Erythroblast (primary cell): ENCODE measurements around the gene BLTP3A.
"Not testable (repeated sequence)": the region's sequence is repeated elsewhere in the genome, so short reads cannot be mapped to it uniquely, and the experiment has no call there.

Experiments
- DNase-seq, 2 experiments: peaks; one replicate each; lab custom pipeline; 2025; lab: John Stamatoyannopoulos, UW
- GATA1 ChIP-seq: IDR thresholded peaks from 2 replicates; pipeline ENCODE4 v1.6.1; 2011; ENCODE audit warnings: low read depth, mild to moderate bottlenecking, control low read depth, low read length, moderate library complexity
- POLR2A ChIP-seq: IDR thresholded peaks from 2 replicates; pipeline ENCODE4 v1.6.1; 2011; ENCODE audit warnings: mild to moderate bottlenecking, low read length

Gene BLTP3A

DNA sequence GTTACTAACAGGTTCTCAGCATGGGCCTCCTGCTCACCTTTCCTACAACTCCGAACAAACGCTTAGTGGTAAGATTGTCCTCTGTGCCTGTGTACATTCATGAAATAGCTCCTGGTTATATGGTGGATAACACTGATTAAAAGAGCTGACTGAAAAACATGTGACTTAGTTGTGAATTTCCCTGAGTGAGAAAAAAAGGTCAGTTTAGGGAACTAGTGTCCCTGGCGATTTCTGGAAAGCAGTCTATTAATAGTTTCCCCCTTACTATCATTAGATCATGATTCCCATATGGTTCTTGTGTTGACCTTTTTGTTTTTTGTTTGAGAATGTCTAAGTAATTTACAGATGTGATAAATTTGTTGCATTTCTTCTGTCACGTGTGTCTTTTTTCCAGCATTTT, 18.9 kb upstream of the BLTP3A start:
- DNase-seq = no peak
- TF ChIP-seq GATA1 = no peak
- no peak for TF ChIP-seq POLR2A

DNA sequence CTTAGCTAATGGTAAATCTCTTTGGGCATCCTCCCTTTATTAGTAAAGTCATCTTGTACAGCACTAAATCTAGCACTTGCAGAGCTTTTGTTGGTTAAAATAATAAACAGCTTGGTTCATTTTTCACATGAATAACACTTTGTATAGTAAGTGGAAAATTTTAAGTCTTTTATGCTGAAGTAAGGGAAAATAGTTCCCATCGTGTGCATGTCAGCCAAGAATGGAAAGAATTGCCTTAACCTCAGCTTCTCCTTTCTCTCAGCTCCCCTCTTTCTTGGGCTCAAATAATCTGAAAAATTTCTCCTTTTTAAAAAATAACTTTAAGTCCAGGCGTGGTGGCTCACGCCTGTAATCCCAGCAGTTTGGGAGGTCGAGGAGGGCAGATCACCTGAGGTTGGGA, 18.0 kb upstream of the BLTP3A start:
- DNase-seq = no peak

DNA sequence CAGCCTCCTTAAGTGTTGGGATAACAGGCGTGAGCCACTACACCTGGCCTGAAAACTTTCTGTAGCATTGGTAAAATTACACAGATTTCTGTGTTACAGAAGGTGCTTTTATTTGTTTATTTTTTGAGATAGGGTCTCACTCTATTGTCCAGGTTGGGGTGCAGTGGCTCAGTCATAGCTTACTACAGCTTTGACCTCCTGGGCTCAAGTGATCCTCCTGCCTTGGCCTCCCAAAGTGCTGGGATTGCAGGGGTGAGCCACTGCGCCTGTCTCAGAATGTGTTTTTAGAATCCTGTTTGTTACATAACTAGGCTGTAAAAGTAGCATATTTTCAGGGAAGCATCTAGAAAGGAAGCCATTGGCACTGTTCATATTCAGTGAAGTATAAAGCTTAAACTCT, 16.9 kb upstream of the BLTP3A start:
- DNase-seq = no peak
- TF ChIP-seq GATA1 = no peak
- TF ChIP-seq POLR2A = no peak

More for the DNA sequence above, 18.0 kb upstream of the BLTP3A start:
- TF ChIP-seq GATA1 = no peak
- TF ChIP-seq POLR2A = no peak

DNA sequence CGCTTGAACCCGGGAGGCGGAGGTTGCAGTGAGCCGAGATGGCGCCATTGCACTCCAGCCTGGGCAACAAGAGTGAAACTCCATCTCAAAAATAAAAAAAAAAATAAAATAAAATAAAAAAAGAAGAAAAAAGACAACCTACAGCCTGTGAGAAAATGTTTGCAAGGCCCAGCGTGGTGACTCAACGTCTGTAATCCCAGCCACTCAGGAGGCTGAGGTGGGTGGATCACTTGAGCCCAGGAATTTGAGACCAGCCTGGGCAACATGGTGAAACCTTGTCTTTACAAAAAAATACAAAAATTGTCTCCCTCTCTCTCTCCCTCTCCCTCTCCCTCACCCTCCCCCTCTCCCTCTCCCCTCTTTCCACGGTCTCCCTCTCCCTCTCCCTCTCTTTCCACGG, 6.5 kb upstream of the BLTP3A start:
- DNase-seq = not testable (repeated sequence)

DNA sequence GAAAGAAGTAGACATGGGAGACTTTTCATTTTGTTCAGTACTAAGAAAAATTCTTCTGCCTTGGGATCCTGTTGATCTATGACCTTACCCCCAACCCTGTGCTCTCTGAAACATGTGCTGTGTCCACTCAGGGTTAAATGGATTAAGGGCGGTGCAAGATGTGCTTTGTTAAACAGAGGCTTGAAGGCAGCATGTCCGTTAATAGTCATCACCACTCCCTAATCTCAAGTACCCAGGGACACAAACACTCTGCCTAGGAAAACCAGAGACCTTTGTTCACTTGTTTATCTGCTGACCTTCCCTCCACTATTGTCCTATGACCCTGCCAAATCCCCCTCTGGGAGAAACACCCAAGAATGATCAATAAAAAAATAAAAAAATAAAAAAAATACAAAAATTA, 4.7 kb upstream of the BLTP3A start:
- DNase-seq = not testable (repeated sequence)

DNA sequence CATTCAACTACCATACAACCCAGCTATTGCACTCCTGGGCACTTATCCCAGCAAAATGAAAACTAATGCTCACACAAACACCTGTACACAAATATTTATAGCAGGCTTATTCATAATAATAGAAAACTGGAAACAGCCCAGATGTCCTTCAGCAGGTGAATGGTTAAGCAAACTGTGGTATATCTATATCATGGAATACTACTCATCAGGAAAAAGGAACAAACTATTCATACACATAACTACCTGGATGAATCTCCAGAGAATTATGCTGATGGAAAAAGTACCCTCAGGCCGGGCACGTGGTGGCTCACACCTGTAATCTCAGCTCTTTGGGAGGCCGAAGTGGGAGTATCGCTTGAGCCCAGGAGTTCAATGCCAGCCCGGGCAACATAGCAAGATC, 3.8 kb upstream of the BLTP3A start:
- DNase-seq = no peak
- TF ChIP-seq POLR2A = no peak
- no peak for TF ChIP-seq GATA1

DNA sequence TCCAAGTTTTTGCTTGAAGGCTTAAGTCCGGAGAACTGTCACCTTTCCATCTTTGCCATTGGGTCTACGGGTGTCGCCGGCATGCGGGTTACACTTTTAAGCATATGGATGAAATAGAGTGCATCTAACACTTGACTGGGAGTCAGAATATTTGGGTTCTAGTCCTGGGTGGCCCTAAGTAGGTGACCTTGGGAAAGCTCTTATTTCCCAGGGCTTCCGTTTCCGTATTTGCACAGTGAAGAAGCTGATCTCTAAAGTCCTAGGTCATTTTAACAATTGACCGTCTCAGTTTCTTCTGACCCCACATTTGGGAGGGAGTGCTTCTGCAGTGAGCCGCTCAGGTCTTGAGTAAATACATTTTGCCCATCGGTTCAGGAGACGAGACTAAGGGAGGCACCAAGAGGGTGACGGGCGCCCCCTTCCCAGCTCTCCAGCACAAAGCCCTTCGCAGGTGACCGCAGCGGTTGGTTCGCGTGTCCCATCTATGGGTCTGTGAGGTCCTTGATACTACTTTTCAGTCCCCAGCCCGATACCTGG, 651 bp upstream of the BLTP3A start:
- DNase-seq = peak; percentile 79 to 80
- TF ChIP-seq POLR2A (no peak), GATA1 (no peak)

DNA sequence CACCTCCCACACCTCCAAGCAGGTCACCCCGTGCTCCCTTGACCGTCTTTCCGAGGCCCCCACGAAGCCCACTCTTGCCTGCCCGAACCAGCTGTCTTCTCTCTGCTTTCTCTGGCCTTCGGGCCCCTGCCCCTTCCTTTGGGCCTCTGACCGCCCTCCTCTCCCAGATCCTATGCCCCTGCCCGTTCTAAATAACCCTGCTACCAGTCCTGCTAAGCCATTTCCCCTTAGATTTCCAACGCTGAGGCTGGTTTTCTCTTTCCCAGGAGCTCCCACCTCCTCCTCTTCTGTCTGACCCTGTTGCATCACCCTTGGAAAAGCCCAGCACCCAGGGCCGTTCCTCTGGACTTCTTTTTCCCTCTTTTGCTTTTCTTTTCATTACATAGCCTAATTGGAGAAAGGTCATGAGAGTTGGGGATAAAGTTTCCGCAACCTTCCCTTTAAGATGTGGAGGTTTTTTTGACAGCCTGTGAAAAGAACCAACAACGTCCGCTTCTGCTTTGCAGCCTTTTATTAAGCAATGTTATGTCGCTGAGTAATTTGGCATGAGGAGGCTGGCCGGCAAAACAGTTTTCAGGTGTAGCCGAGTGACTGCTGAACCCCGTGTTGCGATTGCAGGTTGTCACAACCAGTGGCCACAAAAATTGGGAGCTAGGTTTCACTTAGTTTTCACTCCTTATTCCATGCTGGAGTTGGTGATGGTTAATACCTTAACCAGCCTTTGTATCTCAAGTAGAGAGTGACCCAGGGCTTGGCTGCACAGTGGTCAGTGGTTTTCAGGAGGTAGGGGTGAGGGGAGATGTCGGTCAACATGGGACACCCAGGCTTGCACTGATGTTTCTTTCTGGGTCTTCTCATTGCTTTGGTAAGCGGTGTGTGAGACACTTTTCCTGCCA, 970 bp downstream of the BLTP3A start:
- TF ChIP-seq POLR2A = no peak
- TF ChIP-seq GATA1 = no peak
- DNase-seq = peak; percentile 77 to 84

DNA sequence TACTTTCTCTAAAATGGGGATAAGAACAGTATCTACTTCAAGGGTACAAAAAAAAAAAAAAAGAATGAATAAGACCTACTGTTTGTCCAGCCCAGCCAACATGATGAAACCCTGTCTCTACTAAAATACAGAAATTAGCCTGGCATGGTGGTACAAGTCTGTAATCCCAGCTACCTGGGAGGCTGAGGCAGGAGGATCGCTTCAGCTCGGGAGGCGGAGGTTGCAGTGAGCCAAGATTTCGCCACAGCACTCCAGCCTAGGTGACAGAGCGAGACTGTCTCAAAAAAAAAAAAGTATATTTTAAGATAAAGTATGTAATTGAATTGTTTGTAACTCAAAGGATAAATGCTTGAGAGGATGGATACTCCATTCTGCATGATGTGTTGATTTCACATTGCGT, 2.0 kb downstream of the BLTP3A start:
- DNase-seq = no peak
- TF ChIP-seq POLR2A = no peak
- no peak for TF ChIP-seq GATA1

DNA sequence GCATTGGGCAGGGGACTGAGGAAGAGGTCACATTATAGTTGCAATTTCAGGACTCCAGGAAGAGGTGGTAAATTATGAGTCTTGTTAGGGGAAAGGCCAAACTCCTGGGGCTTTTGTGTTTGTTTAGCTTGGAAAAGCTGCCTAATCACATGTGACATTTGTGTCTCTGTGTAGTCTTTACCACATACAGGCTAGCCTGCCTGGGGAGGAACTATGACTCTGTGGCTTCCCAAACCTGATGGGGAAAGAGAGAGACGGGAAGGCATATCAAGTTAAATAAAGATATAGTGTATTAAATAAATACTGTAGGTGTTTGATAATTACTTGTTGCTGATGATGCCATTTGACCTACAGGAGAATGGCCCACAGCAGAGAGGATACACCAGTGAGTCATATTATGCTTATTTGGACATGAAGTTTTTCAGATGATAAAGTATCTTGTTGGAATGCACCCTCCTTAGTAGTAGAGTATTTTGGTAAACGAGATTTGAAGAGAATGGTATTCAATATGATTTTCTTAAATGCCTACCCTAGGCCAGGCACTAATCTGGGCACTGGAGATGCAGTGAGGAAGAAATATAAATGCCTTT, 4.0 kb downstream of the BLTP3A start:
- no peak for TF ChIP-seq GATA1
- TF ChIP-seq POLR2A = no peak
- DNase-seq = no peak

DNA sequence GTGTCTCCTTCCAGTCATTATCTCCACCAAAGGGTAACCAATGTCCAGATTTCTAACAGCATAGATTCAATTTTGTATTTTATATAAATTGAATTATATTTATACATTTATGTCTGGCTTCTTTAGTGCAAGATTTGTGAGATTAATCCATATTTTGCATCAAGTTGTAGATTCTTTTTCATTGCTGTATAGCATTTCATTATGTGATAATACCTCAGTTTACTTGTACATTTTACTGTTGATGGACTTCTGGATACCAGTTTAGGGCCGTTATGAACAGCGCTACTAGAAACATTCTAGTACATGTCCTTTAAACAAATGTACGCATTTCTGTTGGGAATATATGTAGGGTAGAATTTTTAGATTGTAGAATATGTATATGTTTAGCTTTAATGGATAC, 6.2 kb downstream of the BLTP3A start:
- no peak for DNase-seq
- TF ChIP-seq GATA1 = no peak
- no peak for TF ChIP-seq POLR2A

DNA sequence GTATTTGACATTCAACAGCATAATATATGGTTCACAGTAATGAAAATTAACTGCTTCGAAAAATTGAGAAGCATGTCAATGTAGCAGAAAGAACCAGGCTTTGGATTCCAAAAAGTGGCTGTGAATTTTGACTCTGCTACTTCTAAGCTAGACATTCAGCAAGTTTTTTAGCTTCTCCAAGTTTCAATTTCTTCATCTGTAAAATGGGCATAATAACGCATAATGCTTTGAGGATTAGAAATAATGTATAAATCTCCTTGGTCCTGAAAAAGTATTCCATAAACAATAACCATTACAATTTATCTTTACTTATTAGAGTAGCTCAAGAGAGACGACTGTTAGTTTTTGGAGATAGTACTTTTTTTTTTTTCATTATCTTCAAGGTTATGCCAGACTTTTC, 7.7 kb downstream of the BLTP3A start:
- TF ChIP-seq GATA1 = no peak
- no peak for TF ChIP-seq POLR2A
- DNase-seq = no peak

DNA sequence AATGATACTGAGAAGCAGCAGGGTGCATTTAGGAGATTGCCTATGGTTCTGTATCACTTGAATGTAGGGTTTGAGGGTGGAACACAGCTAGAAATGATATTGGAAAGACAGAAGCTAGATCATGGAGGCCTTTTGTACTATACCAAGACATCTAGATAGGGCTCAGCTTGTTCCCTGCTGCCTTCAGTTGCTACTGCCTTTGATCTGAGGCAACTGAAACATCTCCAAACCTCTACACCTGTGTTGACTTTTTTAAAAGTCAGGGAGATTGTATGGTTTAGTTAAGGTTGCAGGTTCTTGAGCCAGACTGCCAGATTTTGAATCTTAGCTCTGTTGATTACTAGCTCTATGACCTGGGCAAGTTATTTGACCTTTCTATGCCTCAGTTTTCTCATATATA, 12.7 kb downstream of the BLTP3A start:
- TF ChIP-seq POLR2A = no peak
- no peak for TF ChIP-seq GATA1
- DNase-seq = no peak

DNA sequence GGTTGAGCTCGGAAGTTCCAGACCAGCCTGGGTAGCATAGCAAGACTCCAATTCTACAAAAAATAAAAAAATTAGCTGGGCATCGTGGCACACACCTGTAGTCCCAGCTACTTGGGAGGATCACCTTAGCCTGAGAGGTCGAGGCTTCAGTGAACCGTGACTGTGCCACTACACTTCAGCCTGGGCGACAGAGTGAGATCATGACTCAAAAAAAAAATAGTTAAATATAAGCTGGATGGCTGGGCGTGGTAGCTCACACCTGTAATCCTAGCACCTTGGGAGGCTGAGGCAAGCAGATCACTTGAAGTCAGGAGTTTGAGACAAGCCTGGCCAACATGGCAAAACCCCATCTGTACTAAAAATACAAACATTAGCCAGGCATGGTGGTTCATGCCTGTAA, 13.2 kb downstream of the BLTP3A start:
- not testable (repeated sequence) for DNase-seq

DNA sequence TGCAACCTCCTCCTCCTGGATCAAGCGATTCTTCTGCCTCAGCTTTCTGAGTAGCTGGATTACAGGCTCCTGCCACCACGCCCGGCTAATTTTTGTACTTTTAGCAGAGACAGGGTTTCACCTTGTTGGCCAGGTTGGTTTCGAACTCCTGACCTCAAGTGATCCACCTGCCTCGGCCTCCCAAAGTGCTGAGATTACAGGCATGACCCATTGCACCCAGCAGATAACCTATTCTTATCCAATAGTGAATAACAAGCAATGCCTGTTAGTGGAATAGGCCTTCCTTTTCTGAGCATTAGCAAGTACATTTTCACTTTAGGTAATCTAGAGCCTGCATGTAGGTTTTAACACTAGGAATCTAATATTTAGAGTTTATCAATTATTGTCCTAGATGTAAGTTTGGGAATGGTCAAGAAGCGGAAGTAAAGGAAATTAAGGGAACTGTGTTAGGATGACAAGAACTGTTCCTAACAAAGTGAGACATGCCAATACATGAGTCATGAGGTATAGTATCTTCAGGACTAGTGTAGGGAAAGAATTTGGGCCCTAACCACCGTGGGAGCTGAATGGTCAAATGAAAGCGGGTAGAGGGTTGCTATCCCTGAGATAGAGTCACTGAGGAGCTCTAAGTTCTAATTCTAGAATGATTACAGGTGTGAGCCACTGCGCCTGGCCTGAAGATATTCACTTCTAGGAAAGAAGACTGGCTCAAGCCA, 15.0 kb downstream of the BLTP3A start:
- no peak for DNase-seq
- no peak for TF ChIP-seq POLR2A
- TF ChIP-seq GATA1 = no peak

DNA sequence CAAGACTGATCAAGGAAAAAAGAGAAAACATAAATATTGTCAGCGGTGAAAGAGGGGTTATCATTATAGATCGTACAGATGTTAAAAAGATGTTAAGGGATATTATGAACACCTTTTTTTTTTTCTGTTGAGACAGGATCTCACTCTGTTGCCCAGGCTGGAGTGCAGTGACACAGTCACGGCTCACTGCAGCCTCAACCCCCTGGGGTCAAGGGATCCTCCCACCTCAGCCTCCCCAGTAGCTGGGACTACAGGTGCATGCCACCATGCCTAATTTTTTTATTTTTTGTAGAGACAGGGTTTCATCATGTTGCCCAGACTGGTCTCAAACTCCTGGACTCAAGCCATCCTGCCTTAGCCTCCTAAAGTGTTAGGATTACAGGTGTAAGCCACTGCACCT, 16.6 kb downstream of the BLTP3A start:
- DNase-seq = not testable (repeated sequence)

DNA sequence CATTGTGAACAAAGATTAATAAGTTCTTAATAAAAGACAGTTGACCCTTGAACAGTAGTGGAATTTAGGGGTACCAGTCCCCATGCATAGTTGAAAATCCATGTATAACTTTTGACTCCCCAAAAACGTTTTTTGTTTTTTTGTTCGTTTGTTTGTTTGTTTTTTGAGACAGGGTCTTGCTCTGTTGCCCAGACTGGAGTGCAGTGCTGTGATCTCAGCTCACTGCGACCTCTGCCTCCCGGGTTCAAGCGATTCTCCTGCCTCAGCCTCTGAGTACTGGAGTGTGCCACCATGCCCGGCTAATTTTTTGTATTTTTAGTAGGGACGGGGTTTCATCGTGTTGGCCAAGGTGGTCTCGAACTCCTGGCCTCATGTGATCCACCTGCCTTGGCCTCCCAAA, 17.5 kb downstream of the BLTP3A start:
- not testable (repeated sequence) for DNase-seq
